Effector CD4-positive, alpha-beta T cell (primary cell): Measurements from ENCODE around the gene CNR1. TPM values are rescaled to one million over a fixed set of nuclear protein-coding genes. Genes with fewer than 3 reads are reported as not detected.
"Not testable (repeated sequence)": the region's sequence is repeated elsewhere in the genome, so short reads cannot be mapped to it uniquely, and the experiment has no call there.

Experiments used
- DNase-seq: peaks from one replicate; pipeline ENCODE4 v3.0.0-alpha.2; 2020
- total RNA-seq: gene quantifications from one replicate; lab custom pipeline; 2026; lab: John Stamatoyannopoulos, UW

CNR1 gene
- total RNA-seq = not detected

DNA sequence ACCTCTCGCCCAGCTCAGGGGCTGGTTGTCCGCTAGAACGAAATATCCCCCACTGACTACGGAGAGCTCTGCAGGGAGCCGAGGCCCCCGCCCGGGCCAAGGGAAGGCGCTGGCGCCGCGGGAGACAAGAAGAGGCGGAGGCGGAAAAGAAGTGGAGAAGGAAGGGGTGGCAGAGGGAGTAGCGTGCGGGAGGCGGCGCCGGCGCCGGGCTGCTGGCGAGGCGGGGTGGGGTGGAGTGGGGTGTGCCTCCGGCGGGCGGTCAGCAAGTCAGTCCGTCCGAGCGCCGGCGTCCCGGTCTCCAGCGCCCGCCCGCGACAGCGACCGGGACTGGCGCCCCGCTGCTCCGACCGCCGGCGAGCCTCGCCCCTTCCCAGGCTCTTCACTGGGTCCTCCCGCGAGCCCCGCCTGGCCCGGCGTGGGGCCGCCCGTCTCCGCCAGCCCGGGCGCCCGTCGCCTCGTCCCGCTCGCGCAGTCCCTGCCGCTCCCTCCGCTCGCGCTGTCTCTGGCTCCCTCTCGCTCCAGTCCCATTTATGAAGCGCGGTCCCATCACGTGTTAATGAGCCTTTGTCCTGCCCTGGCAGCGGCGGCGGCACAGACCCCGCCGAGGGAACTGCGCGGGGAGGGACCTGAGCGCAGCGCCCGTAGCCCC, at the start of gene CNR1:
TSS of gene CNR1 (minus strand) at position 504 of the 649 bp plus-strand sequence. CDS start 21,073 bp downstream, outside the sequence.
- DNase-seq = no peak

DNA sequence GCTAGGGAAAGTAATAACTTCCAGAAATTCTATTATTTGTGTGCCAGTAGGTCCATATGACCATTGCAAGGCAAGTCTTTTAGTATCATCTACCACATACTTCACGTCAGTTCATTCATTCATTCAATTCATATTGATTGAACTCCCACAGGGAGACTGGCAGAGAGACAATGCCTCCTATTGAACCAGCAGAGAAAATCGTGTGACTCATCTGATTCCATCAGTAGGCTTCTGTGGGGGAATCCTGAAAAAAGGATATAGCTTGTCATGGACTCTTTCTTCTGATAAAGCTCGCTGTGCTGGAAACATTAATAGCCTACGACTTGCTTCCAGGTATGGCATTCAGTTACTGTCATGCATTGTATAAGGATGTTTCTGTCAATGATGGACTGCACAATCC, 45.3 kb upstream of the CNR1 start:
- no peak for DNase-seq

DNA sequence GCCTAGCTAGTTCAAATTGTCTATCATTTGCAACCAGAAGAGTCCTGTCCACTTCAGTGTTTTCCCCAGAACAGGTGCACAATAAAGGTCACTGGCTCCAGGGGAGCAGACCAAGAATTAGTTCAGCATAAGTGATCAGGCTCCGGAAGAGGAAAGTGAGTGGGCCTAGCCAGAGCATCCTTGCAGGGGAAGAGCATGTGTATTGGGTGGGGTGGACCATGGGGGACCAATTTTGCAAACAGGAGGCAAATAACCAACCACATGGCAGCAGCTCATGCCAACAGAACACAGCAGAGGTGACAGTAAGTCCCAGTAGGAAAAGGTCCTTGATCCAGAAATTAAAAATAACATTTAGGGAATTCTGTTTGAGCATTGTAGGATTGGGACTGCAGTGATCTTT, 43.2 kb upstream of the CNR1 start:
- no peak for DNase-seq

DNA sequence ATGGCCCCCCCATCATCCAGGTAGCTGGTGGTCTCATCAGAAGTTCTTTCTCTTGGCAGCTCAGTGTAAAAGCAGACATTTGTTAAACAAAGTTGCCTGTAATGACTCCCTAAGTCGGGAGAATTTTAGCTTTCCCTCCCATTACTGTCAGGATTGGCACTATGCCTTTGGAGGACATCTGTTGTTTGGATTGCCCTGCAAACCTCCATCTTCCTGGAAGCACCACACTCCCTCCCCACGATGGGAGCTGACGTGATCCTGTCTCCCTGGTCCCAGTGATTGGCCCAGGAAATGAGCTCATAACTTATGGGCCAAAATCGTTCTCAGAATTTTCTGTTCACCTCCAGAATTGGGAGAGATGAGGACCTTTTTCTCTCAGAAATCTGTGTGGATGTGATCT, 42.6 kb upstream of the CNR1 start:
- no peak for DNase-seq

DNA sequence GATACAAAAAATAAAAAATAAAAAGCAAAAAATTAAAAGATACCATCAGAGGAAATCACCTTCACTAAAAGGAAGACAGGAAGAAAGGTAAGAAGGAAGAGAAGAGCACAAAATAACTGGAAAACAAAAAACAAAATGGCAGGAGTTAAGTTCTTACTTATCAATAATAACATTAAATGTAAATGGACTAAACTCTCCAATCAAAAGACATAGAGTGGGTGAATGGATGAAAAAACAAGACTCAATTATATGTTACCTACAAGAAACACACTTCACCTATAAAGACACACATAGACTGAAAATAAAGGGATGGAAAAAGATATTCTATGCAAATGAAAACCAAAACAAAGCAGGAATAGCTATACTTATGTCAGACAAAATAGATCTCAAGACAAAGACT, 35.6 kb upstream of the CNR1 start:
- DNase-seq = not testable (repeated sequence)

DNA sequence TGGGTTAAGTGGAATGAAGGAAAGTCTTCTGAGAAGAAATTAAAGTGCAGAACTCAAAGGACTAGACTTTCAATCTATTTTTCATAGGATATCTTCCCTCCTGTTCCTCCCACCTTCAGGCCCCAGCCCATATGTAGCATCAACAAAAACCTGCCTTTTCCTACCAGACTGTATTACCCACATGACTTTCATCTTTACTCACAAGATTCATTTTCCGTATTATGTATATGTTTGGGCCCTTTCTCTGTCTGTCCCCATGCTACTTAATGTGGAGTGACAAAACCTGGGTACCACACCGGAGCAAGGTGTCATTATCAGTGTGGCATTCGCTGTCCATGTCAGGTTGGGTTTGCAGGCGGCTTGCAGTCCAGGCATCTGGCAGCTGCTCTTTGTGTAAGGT, 18.8 kb upstream of the CNR1 start:
- DNase-seq = no peak

DNA sequence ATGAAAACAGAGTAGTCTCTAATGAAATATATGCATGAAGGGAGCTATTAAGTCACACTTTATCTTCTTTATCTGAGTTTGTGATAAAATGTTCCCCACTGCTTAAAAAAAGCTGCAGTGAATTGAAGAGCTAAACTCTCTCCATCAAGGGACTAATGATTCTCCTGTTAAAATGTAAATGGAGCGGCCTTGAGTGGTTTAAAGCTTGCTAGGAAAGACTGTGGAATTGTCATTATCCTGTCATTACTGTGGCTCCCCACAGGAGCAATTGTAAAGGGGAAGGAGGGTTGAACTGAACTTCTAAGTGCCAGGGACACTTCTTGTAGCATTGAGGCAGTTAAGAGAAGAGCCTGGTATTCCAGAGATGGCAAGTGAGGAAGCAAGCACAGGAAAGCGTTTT, 17.3 kb upstream of the CNR1 start:
- DNase-seq = no peak

DNA sequence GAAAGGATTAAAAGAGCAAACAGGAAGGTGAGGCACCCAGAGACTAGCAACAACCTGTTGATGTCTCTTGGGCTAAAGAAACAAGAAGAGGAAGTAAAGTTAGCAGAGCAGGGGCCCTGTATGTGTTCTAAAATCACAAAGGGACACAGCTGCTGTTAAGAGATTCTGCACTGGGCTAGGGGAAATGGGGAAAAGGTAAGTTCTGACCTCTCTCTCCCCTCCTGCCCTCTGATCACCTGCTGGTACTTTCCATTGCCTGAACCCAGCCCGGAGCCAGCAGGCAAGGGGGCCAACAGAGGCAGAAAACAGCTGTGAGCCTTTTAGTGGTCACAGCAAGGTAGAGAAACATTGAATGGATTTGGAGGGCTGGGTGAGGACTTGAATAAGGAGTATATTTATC, 13.5 kb upstream of the CNR1 start:
- DNase-seq = no peak

DNA sequence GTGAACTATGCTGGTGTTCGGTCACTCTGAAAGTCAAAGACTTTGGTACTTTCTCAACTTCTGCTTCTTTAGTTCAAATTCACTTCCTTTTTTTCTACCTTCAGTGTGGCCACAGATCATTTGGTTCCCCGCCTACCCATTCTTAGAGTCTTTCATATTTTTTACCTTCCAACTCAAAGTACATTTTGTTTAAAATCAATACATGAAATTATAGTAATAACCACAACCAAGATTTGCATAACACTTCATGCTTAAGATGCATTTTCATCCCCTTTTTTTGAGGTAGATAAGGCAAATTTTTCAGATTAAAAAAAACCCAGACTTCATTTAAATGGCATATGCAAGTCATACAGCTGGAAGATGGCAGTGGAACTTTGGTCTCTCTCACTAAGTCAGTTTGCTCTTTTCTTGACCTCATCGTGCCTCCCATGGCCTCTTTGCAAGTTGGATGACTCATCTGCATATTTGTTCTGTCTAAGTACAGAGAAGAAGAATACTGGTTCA, 11.9 kb upstream of the CNR1 start:
- DNase-seq = no peak

DNA sequence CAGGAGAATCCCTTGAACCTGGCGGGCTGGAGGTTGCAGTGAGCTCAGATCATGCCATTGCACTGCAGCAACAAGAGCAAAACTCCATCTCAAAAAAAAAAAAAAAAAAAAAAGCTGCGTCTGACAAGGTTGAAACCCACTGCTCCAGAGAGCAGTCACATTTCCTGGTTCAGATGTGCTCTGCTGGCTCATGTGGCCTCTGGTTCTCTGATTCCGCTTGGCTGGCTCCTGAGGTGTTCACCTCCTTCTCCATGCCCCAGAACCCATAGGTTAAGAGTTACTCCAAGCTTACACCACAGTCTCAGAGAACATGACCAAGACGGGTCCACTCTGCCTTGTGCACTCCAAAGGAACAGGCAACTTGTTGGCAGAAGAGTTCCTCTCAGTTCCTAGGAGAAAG, 8.8 kb upstream of the CNR1 start:
- no peak for DNase-seq

DNA sequence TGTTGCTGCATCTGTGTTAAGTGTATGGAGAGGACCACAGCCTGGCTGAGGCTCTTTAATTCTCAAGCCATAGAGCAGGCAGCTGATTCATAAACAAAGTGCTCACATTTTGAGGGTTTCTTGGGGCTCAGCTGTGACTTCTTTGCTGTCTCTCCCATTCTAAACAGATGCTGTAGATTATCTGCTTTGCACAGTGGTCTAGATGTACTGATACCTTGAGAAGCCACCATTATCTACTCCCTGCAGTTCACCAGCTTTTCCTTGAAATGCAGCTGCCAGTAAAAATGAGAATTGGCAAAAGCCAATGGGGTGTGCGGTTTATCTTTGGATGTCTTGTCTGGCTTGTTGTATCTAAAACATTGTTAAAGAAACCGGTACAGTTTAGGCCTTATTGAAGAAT, 5.2 kb upstream of the CNR1 start:
- no peak for DNase-seq

DNA sequence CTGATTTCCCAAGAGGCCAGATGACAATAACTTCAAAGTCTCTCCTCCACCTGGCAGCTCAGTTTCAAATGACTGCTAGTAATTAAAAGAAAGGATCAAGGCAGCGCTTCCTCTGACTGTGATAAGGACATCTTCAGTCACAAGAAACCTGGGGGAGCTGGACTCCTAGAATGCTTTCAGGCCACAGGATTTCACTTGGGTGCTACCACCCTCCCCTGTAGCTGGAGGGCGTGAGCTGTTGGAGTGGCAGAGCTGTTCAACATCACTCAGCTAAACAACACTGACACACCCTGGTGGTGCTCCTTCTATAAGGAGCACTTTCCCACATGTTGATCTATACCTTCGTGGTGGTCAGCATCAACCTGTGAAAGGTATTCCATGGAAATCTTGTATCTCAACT, 2.2 kb upstream of the CNR1 start:
- no peak for DNase-seq

DNA sequence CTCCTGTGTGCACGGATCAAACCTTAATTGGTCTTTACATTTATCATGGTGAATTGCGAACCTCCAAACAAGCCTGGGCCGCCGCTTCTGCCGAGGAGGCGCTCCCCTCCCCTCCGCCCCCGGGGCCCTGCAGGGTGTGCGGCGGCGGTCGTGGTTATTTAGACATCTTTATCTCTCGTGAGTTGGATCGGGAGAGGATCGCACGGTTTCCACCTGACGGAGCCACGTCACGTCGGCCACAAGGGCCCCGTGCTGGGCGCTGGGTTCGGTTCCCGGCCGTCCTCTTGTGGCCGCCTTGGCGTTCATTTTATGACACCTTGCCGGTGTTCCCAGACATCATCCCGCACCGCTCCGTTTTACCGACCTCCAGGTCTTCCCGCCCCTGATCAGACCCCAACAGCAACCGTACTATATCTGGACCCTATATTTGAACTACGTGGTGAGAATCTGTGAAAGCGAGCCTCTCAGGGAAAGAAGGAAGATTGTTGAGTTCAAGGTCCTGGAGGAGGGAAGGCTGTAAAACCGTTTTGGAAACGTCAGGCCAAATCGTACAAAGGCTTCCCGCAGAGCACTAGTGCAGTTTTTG, 1.3 kb upstream of the CNR1 start:
- DNase-seq = no peak

DNA sequence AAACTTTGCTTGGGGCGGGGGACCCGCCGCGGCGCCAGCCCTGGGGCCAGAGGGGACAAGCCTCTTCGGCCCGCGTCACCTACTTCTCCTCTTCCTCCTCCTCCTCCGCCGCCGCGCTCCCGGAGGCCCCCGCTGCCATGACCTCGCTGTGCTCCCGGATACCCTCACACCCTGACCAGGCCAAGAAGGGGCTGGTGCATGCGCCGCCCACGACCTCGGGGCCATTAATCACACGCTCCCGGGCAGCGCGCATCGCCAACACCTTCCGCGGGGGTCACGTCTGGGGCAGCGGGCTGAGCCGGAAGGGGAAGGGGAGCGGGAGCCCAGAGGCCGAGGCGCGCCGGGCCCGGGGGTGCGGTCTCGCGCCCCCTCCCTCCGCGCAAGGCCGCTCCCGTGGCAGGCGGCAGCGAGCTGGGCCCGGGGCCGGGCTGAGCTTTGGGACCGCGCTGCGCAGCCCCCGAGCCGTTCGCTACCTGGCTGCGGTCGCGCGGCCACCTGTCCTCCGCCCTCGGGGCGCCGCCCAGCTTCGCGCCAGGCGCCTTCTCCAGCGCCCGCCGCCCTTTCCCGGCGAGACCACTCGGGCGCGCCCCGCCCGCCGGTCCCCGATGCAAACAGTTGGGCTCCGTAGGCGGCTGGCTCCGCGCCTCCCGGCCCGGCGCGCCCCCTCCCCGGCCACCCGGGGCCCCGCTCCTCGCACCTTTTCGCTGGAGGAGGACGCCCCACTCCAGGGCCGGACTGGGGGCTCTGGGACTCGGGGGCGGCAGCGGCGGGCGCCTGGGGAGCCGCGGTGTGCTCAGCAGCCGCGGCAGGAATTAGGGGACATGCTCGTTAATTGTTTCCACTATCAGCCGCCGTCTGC, 575 bp upstream of the CNR1 start:
- no peak for DNase-seq

DNA sequence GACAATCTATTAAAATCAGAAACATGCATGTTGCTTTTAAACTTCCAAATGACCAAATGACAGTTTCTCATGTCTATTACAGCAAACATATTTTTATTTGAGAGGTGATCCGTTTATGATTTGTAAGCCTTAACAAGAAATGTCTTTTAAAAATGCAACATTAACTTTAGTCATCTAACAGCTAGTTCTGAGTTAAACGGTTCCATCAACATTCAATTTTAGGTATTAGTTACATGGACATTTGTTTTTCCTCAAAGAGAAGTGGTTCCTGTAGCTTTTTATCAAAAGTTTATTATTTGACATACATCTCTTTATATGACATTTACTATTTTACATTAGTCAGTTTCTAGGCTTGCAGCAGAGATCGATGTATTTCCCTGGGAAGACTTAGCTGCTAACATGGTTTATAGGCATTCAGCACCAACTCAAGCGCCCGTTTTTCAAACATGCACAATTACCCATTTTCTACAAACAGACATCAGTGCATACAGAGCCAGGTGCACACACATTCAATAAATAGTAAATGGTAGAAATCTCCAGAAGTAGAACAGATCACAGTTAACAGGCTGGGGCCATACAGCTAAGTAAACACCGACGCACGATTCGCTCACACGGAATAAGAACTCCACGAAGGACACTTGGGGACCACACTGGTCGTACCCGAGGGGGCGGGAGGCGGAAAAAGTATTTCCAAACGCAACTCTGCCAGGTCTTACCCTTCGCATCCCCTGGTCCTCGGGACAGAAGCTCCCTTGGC, 882 bp downstream of the CNR1 start:
- no peak for DNase-seq

DNA sequence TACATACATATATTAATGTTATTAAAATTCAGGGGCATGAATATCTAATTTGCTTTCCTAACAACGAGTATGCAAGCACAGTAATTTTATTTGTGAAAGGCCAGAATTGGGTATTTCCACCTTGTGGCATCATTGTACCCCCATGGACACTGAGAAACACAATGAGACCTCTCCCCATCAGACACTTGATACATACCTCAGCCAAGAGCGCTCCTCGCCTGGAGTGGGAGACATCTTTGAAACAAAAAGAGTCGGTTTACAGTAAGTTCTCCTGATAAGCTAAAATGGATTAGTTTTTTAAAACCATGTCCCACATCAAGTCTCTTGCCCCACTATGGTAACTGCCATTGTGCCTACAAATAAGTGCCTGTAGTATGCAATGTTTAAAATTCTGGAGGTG, 2.1 kb downstream of the CNR1 start:
- DNase-seq = no peak

DNA sequence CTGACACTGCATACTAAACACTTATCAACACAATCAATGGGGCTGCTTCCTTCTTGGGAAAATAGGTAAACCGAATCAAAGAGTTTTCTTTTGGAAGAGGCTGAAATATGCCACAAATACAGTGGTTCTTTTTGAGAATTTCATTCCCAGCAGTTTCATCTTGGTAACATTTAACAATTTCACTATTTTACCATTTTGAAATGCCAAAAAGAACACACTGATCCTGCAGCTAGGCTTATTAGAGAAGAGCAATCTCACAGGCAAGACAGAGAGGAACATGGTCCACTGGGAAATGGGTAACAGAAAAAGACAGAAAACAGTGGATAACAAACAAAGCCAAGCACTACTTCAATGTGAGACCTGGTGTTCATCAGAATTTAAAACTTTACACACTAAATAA, 2.5 kb downstream of the CNR1 start:
- DNase-seq = no peak

DNA sequence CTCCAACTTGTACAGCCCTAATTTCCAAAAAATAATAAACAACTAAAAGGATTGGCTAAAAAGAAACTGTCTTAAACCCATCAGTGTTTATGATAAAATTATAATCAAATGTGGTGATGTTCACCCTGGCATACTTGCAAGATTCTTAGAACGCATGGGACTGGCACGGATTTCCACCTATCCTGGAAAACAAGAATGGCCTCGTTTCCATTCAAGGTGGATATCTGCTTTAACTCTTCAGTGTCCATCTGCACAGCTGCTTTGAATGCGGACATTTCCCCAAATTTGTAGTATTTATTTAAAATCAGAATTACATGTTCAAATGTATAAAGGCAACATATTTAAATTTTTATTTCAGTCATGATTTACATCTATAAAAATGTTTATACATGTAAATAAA, 4.2 kb downstream of the CNR1 start:
- DNase-seq = no peak

DNA sequence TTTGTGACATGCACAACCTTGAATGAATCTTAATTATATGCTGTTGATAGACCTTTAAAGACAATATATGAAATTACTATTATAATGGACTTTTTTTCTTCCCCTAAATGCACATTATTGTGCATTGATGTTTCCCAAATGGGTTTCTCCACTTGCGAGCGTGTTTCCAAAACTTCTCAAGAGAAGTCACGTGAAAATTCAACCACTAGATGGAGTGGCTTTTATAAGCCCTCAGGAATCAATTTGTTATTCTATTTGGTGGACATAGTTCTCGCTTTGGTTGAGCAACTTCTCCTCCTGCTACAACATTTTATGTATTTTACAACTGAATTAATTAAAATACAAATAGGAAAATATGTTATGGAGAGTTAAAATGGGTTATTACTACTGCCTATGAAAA, 9.0 kb downstream of the CNR1 start:
- DNase-seq = no peak

DNA sequence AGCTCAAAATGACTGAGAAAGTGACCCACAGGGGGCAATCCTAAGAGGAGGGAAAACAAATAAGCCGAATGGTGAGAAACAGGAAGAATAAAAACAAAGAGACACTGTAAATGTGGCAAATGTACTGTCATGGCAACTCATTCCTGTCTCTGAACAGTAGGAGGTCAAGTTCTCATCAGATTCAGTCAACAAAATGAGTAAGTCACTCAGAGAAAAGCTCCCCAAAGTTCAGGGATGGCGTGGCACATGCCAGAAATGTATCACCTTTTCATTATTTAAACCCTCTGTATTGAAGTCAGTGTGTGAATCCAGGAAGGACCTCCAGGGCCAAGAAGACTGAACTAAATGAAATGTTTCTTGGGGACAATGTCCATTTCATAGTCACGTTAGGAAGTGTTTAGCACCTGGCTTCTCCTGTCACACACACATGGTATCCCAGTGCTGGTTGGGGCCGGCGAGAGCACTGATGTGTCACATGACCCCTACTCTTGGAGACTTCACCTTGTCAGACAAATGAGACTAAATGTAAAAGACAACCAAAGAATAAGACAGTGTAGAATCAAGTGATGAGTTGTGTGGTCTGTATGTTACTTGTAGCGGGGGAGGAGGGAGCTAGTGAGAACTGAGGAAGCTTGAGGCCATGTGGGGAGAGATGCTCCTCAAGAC, 20.7 kb downstream of the CNR1 start:
- DNase-seq = no peak

DNA sequence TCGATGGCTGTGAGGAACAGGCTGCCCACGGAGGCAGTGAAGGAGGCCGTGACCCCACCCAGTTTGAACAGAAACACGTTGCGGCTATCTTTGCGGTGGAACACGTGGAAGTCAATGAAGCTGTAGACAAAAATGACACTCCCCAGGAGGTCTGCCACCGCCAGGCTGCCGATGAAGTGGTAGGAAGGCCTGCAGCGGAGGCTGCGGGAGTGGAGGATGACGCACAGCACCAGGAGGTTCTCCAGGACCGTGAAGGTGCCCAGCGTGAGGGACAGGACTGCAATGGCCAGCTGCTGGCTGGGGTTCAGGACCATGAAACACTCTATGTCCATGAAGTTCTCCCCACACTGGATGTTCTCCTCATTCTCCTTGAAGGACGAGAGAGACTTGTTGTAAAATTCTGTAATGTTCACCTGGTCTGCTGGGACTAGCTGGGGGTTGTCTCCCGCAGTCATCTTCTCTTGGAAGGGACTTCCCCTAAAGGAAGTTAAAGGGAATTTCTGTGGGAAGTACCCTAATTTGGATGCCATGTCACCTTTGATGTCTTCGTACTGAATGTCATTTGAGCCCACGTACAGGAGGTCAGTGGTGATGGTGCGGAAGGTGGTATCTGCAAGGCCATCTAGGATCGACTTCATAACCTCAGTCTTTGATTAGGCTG, 21.4 kb downstream of the CNR1 start:
- DNase-seq = no peak
